HG02678 (cell line): ENCODE results near the gene TGM4.
A peak's percentile ranks its signal among the peaks of the same experiment; 100 is the strongest.
"Not testable (repeated sequence)": the region's sequence is repeated elsewhere in the genome, so short reads cannot be mapped to it uniquely, and the experiment has no call there.

Experiments used
- ATAC-seq: cut with Tn5 transposase; IDR thresholded peaks from one replicate; pipeline ENCODE4 v1.9.1; 2021; ENCODE audit warnings: mild to moderate bottlenecking, moderate library complexity; ENCODE audit not compliant: unreplicated experiment

The TGM4 gene

DNA sequence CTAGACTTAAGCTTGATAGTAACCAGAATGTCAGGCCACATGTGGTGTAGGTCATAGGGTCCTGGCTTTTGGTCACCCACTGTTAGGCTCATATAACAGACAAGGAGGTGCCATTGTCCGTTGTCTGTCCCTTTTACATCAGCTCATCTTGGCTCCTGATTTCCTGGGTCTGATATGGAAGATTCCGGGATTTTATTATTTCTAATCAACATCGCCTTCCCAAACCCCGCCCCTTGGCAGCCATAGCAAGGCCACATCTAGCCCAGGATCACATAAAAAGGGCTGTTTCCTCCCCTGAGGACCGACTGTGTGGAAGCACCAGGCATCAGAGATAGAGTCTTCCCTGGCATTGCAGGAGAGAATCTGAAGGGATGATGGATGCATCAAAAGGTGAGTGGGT lies at the start of gene TGM4:
TGM4 (plus strand) TSS at position 301 of the 400 bp plus-strand sequence; CDS start at position 372, 71 bp downstream.
- ATAC-seq: no peak

DNA sequence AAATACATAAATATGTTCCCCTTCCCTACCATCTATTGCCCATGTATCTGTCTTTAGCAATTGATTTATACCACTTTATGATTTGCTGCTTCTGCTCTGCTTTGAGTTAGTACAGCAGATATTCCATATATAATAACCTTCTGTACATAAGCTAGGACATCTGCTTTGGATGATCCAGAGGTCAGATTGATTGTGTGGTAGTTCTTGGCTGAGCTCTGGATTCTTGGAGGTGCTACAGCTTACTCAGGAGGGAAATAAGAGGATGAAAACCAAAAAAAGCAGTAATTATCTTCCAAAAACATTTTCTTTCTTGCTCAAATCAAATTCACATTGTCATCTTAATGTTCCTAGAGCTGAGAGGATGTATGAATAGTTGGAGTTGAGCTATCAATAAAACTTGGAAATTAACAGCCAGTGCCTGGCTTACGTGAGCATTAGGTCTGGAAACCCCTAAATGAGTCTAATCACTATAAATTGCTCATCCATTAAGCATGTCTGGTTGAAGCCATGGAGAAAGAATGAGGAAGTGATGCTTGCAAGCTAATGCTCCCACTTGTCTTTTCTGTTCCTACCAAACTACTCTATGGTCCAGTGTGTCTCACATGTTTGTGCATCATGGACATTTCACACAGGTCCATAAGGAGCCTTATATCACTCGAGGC lies 49.0 kb upstream of the TGM4 start:
- ATAC-seq: no peak

DNA sequence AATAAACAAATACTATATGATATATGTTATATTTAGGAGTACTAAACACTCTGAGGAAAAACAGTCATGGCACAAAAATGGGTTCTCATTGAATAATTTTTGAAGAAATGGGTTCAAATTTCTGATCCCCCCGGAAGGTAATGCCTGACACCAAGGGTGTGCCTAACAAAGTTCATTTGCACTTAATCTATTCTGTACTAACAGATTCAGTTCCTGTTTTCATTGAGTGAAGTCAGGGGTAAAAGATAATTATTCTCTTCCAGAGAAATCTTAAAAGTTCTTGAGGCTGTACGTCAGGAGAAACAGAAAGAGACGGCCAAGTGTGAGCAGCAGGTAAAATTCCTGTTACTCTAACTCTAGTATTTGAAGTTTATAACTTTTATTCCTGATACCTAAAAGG lies 47.2 kb upstream of the TGM4 start:
- ATAC-seq: no peak

DNA sequence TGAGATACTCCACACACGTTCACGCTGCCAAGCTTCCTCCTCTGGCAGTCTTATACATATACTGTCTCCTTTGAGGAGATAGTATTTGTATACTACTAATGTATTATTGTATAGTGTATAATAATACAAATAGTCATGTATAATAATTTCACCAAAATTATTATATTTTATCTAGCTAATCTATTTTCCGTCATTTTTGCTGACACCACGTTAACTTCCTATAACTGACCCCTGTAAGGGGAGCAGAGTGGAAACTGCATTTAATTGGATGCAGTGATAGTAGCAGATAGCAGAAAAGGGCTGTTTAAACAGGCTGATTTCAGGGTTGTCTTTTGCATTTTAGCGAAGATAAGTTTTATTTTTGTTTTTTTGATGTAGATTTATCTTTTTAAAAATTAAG lies 43.2 kb upstream of the TGM4 start:
- no peak for ATAC-seq

DNA sequence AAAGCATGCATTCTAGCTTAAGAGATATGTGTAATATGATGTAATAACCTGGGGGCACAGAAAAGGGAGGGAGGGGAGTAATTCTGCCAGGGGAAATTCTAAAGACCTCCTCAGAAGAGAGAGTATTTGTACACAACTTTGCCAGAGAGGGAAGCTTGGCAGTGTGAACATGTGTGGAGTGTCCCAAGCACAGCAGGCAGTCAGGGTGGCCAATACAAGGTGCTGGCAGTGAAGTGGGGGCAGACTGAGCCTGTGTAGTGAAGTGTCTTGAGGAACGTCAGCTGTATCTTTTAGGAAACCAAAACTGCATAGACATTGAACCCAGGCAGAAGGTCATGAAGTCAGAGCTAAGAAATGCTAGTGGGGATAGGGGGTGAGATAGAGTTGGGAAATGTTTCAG lies 42.4 kb upstream of the TGM4 start:
- no peak for ATAC-seq

DNA sequence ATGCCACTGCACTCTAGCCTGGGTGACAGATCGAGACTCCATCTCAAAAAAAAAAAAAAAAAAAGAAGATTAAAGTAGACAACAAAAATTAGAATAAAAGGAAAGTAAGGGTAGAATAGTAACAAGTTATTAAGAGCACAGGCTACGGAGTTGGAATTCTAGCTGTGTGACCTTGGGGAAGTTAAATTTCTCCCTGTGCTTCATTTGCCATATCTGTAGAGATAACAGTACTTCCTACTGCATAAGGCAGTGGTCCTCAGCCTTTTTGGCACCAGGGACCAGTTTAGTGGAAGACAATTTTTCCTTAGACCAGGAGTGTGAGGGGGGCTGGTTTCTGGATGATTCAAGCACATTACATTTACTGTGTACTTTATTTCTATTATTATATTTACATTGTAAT lies 41.4 kb upstream of the TGM4 start:
- no peak for ATAC-seq

DNA sequence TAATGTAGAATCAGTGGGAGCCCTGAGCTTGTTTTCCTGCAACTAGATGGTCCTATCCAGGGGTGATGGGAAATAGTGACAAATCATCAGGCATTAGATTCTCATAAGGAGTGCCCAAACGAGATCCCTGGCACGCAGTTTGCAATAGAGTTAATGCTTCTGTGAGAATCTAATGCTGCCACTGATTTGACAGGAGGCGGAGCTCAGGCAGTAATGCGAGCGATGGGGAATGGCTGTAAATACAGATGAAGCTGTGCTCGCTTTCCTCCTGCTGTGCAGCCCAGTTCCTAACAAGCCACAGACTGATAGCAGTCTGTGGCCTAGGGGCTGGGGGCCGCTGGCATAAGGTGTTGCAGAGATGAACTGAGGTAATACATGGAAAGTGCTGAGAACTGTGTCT lies 41.0 kb upstream of the TGM4 start:
- ATAC-seq: no peak

DNA sequence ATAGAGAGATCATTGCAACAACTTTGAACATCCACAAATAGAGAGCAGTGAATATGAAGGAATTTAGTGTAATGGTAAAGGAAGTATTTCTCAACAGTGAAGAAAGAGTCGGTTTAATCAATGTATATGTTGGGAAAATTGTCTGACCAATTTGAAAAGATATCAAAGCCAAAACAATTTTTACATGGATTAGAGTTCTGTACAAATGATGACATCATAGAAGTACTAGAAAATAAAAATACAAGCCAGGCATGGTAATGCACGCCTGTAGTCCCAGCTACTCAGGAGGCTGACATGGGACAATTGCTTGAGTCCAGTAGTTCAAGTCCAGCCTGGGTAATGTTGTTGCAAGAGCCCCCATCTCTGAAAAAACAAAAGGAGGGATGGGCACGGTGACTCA lies 38.7 kb upstream of the TGM4 start:
- no peak for ATAC-seq

DNA sequence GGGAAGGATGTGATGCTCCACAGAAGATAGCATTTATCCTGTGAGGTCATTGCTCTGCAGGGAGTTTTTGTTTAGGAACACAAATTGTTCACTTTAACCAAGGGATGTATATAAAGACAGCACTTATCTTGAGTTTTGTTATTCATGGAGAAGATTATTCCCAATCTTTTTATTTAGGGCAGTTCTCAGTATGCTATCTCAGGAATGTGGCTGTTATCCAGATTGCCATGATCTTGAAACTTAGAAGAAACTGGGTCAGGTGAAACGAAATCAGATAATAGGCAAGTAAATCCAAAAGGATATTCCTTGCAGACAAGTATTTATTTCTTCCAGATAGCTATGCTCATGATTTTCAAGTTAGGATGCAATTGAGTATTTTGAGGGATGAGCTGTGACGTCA lies 32.0 kb upstream of the TGM4 start:
- no peak for ATAC-seq

DNA sequence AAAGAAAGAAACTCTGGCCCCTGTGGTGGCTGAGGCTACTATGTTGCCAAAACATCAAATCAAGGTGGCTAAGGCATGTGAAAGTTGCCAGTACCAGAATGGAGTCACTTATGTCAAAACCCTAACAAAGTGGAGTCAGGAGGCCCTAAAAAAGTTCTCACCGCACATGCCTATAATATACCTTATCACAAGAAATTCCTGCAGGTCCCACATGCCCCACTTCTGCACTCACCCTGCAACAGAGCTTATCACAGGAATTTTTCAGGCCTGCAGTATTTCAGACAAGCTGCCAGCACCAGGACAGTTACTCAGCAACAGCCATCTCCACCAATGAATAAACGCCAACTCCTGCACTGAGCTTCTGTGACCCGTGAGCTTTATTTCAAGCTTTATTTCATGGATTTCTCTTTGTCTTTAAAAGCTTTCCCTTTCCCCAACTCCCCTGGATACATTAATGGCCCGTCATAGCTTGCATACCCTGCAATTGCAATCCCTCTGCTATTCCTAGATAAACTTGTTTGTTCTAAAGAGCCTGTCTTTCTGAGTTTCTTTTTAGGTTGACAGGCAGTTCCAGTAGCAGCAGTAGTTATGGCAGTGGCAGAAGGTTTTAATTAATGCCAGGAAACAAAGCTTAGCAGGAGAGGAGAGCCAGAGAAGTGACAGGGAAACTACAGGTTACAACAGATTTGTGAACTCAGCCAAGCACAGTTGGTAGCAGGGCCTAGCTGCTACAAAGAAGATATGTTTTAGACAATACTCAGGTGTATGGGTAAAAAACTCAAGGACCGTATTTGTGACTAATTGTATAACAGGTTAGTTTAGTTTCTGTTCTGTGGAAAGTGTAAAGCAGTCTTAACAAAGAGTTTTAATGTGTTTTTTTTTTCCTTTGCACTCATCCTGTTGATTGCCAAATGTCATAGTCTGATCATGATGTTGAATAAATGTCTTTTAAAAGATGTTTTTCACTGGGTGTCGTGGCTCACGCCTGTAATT lies 28.6 kb upstream of the TGM4 start:
- ATAC-seq: no peak

DNA sequence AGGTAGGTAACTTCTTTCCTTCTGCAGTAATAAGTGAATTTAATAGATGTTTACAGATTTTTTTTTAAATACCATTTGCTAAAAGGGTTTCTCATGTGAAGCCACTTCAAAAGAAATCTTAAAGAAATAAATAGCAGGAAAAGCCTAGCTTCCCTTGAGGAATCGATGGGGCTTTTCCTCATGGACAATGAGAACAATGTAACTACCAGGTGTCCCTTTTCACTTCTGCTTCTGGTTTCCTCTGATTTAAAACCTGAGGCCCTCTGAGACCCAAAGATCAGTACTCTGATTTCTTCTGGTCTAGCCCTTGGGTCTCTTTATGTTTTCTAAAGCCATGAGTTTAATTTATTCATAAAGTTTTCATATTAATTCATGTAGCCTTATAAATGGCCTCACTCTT lies 25.8 kb upstream of the TGM4 start:
- no peak for ATAC-seq

DNA sequence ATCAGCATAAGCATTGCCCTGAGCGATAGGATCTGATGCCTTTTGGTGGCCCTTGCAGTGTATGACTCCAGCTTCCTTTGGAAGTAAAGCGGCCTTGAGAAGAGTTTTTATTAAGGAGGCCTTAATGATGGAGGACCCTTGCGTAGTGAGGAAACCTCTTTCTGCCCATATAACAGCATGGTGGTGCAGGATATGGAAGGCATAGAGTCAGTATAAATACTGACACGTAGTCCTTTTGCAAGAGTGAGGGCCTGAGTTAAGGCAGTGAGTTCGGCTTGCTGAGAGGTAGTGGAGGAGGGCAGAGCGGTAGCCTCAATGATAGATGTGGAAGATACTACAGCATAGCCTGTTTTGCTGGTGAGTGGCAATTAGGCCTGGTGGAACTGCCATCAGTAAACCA lies 17.7 kb upstream of the TGM4 start:
- ATAC-seq: not testable (repeated sequence)

DNA sequence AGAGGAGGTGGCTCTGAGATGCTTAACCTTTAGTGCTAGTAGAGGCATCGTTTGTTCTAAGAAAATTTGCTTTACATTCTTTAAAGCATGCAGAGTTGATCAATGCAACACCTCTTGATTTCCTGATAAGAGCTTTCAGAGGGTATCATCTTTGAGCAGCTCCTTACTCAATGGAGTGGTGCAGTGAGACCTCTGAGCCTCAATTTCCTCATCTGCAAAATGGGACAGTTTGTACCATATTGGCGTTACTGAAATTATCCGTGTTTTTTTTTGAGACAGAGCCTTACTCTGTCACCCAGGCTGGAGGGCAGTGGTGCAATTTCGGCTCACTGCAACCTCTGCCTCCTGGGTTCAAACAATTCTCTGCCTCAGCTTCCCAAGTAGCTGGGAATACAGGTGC lies 14.3 kb upstream of the TGM4 start:
- no peak for ATAC-seq

DNA sequence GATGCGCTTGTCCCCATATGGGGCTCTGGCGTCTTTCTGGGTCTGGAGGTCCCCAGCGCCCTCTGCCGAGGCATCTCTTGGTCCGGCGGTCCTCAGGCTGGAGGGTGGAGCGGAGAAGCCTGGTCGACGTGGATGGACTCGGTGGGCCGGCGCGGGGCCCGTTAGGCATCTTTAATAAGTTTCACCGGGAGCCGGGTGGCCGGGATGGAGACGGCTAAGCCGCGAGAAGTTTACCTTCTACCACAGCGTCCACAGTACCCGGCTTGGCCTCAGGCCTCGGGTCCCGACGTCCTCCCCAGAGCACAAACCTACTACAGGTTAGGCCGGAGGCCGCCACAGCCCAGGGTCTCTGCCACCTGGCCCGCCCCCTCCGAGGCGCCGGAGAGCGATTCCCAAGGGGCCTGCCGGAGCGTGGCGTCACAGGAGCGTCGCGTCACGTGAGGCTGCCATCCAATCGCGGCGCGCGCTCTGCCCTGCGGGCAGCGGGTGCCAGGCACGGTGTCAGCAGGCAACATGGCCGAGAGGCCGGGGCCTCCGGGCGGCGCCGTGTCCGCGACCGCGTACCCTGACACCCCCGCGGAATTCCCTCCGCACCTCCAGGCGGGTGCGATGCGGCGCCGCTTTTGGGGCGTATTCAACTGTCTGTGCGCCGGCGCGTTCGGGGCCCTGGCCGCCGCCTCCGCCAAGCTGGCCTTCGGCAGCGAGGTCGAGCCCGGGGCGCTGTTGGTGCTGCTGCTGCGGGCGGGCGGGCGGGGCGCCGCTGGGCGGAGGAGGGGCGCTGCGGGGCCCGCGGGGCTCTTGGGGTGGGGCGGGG lies 12.8 kb upstream of the TGM4 start, which contains the start of gene TMEM42:
TMEM42 (plus strand) TSS at position 501 of the 814 bp plus-strand sequence; CDS start at position 514, 13 bp downstream.
- ATAC-seq: peak; percentile 97

DNA sequence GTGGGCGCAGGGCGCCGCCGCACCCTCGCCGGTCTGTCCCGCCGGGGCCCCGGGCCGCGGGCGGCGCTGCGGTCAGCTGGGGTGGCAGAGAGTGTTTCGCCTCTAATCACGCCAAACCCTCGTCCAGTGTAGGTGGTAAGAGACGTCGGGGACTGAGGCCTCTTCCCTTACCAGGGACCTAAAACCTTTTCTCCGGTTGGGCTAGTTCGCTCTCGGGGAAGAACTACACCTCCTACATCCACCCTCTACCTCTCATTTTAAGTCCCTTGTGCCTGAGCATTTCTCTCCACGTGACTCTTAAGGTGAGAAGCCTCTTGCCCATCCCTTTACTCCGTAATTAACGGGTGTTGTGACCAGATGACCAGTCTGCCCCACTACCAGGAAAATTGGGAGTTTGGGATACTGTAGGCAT lies 12.2 kb upstream of the TGM4 start:
- ATAC-seq: peak; percentile 36

DNA sequence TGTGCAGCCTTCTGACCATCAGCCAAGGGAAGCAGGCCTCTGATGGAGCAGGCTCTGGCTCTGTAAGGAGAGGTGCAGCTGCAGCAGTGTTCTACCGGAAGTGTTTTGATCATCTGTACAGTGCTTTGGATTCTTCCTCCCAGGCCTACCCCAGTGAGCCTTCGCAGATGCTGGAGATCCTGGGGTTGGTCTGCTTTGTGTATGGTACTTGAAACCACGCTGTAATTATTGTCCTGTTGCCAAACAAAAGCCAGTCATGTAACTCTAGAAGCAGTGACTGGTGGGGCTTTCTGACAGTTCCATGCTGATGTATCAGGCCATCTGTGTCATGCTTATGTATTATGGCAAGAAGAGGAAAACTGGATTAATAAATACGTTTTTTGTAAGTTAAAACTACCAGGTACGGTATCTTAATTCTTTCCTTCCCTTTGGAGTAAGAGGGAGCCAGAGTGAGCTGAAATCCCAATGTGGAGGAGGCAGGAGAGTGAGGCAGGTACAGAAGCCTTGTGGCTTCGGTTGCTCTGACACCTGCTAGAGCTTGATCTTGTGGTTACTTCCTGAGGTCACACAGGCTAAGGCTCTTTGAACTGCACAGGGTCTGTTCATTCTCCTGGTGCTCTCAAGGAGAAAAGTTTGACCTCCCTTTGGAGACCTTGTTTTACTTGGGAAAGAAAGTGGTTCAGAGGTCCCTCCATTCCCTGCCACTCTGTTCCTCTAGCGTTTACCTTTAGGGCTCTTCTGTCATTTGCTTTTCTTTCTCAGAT lies 9.0 kb upstream of the TGM4 start:
- no peak for ATAC-seq

DNA sequence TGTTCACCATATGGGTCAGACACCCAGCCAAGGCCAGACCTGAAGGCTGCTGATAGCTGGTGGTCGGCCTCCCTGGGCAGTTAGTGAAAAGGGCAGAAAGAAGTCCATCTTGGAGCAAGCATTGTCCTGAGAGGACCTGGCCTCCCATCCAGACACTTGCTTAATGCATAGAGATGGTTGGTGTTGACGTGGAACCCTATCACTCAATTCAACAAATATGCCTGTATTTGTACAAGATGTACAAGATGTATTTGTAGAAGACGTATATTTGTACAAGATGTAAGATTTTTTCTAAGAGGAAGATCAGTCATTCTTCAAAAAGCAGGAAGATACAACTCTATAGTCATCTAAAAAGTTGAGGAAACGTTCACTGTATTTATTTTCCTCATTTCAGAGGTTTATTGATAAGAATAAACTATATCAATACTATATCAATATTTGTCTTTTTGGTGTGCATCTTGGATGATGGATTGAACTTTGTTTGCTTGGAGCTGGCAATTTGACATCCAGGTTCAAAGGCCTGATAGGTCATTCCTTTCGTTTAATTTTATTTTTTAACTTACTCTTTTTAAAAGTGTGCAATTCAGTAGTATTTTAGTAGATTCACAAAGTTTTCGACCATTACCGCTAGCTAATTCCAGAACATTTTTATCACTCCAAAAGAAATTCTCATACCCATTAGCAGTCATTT lies 6.8 kb upstream of the TGM4 start:
- no peak for ATAC-seq

DNA sequence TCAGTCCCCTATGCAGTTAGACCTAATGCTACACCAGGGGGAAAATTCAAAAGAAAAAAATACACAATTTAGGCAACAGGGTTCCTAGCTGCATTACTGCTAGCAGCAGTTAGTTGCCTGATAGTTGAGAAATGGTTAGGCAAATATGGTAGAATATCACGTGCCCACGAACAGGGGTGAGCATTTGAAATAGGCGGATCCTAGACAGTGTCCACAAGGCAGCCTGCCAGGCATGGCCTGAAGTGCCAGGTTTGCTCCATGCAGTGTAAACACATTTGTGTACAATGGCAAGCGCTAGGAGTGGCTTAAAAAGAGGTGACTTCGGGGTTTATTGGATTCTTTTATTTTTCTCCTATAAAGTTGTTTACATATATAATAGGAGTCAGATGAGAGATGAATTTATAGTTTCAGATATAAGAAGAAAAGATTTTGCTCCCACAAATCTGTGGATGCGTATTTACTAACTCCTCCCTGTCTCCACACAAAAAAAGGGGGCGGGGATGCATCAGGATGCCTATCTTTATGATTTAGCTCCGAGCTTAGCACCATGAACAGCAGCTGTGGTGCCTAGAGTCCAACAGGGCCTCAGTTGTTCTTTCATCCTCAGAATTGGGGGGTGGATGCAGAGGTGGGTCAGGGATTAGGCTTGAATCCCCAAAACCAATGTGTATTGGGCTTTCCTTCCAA lies 3.9 kb upstream of the TGM4 start:
- ATAC-seq: no peak

DNA sequence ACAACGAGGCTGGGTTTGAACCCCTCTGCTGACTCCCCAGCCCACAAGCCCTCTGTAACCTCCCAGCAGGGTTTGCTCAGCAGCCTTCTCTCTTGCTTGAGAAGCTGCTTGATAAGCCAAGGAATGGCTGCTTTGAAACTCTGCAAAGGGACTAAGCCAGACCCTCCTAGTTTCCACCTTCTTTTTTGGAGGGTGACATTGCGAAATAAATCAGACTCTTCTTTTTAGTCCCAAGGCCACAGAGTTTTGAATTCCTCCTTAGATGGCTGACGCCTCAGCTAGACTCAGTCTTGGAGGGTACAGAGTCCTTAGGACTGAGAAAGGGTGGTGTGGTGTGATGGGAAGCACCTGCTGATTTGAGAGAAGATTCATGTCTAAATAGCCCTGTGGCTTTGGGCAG lies 1.2 kb downstream of the TGM4 start:
- ATAC-seq: no peak
